Measurements from ENCODE around the gene LUZP4. TPM values are rescaled to one million over a fixed set of nuclear protein-coding genes. Genes with fewer than 3 reads are reported as not detected.

Gene LUZP4
- total and polyA plus RNA-seq, 2 experiments from 2014 or later: not detected

GRCh38 chrX:115257711-115258110, 31.8 kb upstream of the LUZP4 start (continued):
- TF ChIP-seq ZNF462 (CRISPR knock-in tag; IDR thresholded peaks at IDR 0.05): no peak

GRCh38 chrX:115259238-115259875, 30.2 kb upstream of the LUZP4 start:
- H4K20me1 ChIP-seq (replicated peaks; ENCODE audit: insufficient read depth): no peaks in the 10 kb centered on the region
- DNase-seq (ENCODE audit: low spot score): no peak
- ATAC-seq: no peak
- no peaks in the 10 kb centered on the region for H3K4me1 Mint-ChIP-seq
- H3K4me1 ChIP-seq (ENCODE audit: insufficient read depth): no peaks in the 10 kb centered on the region
- H3K9me3 Mint-ChIP-seq: no peaks in the 10 kb centered on the region
- H3K27me3 Mint-ChIP-seq (ENCODE audit: insufficient read depth, low read depth, poor library complexity): peaks cover 1% of the 10 kb centered on the region
- H3K4me3 Mint-ChIP-seq: no peak overlapping the region
- H3K79me2 ChIP-seq (replicated peaks; ENCODE audit: insufficient read depth): no peaks in the 10 kb centered on the region
- no peak overlapping the region for H3K4me2 ChIP-seq
- H3K36me3 Mint-ChIP-seq (ENCODE audit: low read depth): no peaks in the 10 kb centered on the region
- H3K9me2 ChIP-seq (ENCODE audit: insufficient read depth): no peaks in the 10 kb centered on the region
- H3F3A ChIP-seq (replicated peaks; ENCODE audit: low read depth): no peaks in the 10 kb centered on the region
- no peak overlapping the region for H3K4me3 ChIP-seq
- no peaks in the 10 kb centered on the region for H3K27me3 ChIP-seq (ENCODE audit: insufficient read depth)
- H3K27ac Mint-ChIP-seq: no peak overlapping the region
- H3K27ac ChIP-seq (ENCODE audit: low read depth): no peak overlapping the region
- no peak overlapping the region for H2AFZ ChIP-seq
- H3K36me3 ChIP-seq (ENCODE audit: insufficient read depth): no peaks in the 10 kb centered on the region
- TF ChIP-seq REST (IDR thresholded peaks at IDR 0.05; ENCODE audit: unreplicated experiment) (no peak), EZH2 (IDR thresholded peaks at IDR 0.05; ENCODE audit: low read depth, unreplicated experiment) (no peak), CTCF (conservative IDR thresholded peaks at IDR 0.05; ENCODE audit: low read depth in 2 of 2) (no peak), CREB1 (CRISPR knock-in tag; IDR thresholded peaks at IDR 0.05; ENCODE audit: low read depth) (no peak)
